Measurements from ENCODE around the gene CA10.

The CA10 gene

DNA sequence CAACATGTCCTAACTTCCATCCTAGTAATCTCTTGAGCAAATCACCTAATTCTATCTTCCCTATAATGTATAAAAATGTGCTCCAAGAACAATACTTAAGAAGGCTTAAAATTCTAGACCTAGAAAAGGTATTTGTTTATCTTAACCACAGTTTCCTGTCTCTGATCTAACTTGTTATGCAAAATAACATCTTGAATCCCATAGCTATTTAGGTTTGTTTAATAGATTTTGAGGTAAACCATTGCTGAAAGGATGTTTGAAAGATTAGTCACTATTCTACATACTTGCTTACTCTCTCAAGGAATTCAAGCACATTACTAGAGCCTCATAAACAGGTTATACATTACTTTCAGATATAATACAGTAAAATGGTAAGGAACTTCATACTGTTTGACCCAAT lies 13.0 kb downstream of the CA10 start:
- no peak for DNase-seq

- DNase-seq = no peak
Observed at GRCh38 chr17:52143542-52143941, 15.0 kb downstream of the CA10 start.

GRCh38 chr17:52140601-52141000 lies 17.9 kb downstream of the CA10 start:
- DNase-seq = no peak

DNA sequence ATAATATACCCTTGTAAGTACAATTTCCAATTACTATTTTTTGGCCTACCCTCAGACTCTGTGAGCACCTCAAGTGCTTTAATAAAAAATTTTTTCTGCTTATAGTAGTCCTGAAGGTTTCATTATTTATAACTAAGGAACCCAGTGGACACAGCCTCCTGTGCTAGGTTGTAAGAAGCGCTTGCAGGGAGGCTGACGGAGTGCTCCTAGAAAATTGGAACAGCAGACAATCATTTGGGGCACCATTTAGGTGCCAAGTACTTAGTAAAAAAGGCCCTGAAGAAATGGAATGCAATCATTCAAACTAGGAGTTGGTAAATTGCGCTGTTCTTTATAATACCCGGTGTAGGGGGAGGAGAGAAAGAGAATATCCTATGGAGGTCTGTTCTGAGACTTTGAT lies 19.8 kb downstream of the CA10 start:
- no peak for DNase-seq

GRCh38 chr17:52138350-52138749 lies 20.2 kb downstream of the CA10 start:
- no peak for DNase-seq

DNA sequence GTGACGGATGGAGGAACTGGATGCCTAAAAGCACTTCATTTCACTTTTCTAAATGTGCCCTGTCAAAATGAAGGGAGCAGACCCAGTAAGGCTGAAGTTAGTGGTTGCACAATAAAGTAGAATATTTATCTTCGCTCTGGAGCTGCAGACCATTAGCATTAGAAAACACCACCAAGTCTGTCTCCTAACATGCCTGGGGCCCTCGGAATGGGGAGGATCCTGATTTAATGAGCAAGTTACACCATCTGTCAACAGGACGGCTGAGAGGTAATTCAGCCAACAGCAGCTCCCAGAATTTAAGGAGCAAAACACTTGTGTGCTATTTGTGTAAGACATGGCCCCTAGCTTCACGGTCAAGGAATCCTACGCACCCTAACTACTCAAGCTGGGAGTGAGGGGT lies 22.3 kb downstream of the CA10 start:
- DNase-seq = no peak

- no peak for DNase-seq
Observed at GRCh38 chr17:52134641-52135040, 23.9 kb downstream of the CA10 start.

GRCh38 chr17:52128721-52129120 lies 29.8 kb downstream of the CA10 start:
- DNase-seq = no peak

- no peak for DNase-seq
Observed at GRCh38 chr17:52124993-52125392, 33.5 kb downstream of the CA10 start.

DNA sequence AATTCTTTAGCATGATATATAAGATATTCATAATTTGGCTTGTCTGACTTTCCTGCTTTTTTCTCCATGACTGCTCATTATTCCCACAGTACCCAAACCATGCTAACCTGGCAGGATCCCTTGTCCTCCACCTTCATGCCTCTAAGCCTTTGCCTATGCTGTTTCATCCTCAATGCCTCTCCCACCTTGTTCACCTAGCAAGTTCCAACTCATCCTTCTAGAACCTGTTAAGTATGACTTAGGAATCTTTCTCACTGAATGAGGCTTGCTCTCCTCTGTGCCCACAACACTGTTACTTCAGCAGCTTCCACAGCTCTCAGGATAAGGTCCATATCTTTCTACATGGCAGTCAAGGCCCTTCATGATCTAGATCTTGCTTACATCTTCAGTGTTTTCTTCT lies 34.0 kb downstream of the CA10 start:
- no peak for DNase-seq

- DNase-seq = no peak
Observed at GRCh38 chr17:52120465-52120864, 38.0 kb downstream of the CA10 start.

- no peak for DNase-seq
Observed at GRCh38 chr17:52110923-52111581, 47.5 kb downstream of the CA10 start.

DNA sequence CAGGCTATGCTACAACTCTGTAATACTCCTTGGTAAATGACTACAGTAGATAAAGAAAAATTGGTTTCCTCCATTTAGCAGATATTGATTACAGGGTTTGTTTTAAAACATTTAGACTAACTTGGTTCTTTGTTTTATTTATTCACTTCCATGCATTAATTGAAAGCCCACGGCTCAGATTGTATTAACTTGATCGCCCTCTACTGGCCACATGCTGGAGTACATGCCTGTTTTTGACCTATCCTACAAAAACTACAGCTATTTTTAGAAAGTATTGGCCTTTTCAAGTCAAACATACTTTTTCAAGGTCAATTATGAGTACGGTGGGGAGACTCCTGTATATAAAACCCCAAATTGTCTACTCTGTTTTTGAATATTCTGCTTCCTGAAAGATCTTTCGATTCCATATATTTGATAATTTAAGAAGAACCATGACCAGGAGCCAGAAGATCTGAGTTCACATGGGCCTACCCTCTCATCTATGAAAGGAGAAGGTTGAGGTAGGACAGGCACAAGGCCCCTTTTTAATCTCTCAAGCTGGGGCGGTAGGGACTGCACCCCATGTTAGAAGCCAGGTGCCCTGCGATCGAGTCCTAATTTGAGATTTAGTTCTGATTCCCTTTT lies 51.8 kb downstream of the CA10 start:
- peak; percentile 54 for DNase-seq

DNA sequence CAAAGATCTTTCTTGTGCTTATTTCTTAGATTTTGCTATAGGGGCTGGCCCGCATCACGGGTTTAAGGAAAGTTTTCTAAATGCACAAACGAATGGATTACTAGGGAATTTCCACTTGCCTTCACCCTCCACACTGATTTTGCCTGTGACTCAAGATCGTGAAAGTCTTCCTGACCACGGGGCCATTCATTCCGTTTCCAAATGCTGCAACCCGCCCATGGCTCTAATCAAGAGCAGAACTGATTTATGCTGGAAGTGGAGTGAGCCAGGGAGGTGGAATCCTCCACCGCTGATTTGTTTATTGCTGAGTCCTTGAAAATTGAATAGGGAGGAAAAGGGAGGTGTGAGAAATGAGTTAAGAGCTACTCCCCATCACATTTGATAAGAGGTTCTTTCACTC lies 52.4 kb downstream of the CA10 start:
- DNase-seq = no peak

- DNase-seq = no peak
Observed at GRCh38 chr17:52105591-52105990, 52.9 kb downstream of the CA10 start.

- no peak for DNase-seq
Observed at GRCh38 chr17:52096056-52096455, 62.5 kb downstream of the CA10 start.

GRCh38 chr17:52084176-52084575 lies 74.3 kb downstream of the CA10 start:
- no peak for DNase-seq

GRCh38 chr17:52079496-52079895 lies 79.0 kb downstream of the CA10 start:
- no peak for DNase-seq

DNA sequence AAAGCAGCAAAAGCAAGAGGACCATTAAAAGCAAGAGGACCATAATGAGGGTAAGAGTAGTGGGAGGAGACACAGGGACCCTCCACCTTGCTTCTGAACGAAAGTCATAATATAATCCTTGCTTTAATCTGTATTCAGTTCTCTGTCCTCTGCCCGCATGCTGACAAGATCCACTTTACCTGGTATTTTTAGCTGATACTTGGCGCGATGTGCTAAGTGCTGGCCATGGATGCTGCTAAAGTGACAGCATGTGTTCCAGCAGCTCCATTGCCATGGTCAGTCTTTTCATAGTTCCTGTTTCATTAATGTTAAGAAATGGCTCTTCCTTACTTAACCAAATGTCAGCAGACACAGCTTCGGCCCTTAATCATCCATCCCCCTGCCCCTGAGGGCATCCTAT lies 86.8 kb downstream of the CA10 start:
- DNase-seq = no peak

- no peak for DNase-seq
Observed at GRCh38 chr17:52064791-52065211, 93.7 kb downstream of the CA10 start.

DNA sequence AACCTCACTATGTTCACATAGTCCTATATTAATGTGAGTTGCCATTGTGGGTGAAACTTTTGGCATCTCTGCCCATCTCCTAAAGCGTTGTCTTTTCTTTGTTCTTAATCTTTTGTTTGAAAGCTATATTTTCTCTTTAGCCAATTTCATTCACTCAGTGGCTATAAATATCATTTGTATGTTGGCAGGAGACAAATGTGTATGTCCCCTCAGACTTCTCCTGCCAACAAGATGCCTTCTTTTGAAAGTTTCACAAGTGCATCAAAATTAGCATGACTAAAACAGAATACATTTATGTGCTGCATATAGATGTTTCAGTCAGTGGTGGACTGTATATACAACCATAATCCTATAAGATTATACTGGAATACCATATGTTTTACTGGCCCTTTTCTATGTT lies 109.0 kb downstream of the CA10 start:
- no peak for DNase-seq

DNA sequence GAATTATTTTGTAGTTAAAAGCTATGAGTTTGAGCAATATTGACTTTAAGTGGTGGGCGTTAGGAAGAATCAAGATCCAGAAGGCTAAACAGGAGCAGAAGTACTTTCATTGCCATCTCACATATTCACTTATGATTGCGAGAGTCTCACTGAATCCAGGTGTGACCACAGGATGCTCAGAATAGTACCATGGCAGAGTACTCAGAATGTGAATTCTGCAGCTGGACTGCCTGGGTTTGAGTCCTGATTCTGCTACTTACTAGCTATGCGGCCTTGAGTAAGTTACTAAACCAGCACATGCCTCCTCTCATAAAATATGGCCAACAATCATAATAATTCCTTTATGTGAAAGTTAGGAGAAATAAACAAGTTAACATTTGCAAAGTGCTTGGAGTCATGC lies 109.5 kb downstream of the CA10 start:
- DNase-seq = no peak

DNA sequence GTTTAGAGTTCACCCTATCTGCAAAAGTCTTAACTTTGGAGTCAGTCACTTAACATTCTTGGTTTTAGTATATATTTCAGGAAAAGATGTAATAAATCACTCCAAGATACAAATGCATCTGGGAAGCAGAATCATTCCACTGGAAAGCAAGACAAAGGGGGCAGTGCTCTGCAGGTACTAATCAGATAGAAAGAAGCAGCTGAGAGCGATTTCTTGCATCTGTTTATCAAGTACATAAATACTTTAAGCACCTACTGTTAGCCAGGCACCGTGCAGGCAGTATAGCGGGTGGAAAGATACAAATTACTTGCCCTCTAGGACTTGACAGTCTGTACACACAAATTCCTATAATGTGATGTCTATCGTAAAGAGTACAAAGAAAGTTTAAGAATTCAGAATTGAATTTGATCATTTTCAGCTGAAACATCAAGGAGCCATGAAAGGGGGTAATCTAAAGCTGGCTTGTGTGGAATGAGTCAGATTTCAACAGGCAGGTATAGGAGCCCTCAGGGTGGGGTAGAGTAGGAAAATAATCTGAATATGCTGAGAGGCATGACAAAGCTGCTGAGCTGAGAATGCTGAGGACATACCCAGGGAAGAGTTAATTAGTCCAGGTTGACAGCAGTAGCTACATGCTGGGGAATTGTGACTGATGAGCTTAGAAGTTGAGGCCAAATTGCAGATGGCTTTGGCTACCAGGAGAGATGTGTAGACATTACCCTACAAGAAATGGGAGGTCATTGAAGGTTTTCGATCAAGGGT lies 110.2 kb downstream of the CA10 start:
- no peak for DNase-seq

GRCh38 chr17:52047086-52047485 lies 111.4 kb downstream of the CA10 start:
- DNase-seq = no peak

Measured in NCI-H774 (cell line).